SK-N-MC (cell line): ENCODE results near the gene BBS1.
A peak's percentile ranks its signal among the peaks of the same experiment; 100 is the strongest.

ENCODE experiments used
- DNase-seq: peaks from one replicate; pipeline ENCODE4 v3.0.0-alpha.2; 2011; ENCODE audit warnings: low read depth, low spot score
- H3K27ac ChIP-seq: fragments of 200-600 bp; sonication (generic); 2 replicates; pipeline ENCODE4 v1.5.1; 2016; ENCODE audit warnings: mixed run types
- H3K36me3 ChIP-seq: fragments of 200-600 bp; sonication (generic); 2 replicates; pipeline ENCODE4 v1.6.1; 2017; ENCODE audit warnings: antibody characterized with exemption, low read length, mixed read lengths; ENCODE audit not compliant: insufficient read depth
- H3K4me3 ChIP-seq: fragments of 200-600 bp; sonication (generic); 2 replicates; pipeline ENCODE4 v1.5.1; 2016
- H3K9ac ChIP-seq: fragments of 200-600 bp; sonication (generic); 2 replicates; pipeline ENCODE4 v1.8.0; 2017; ENCODE audit warnings: mixed run types, mixed read lengths; ENCODE audit not compliant: insufficient read length
- H3K9me3 ChIP-seq: fragments of 200-600 bp; sonication (generic); 2 replicates; pipeline ENCODE4 v1.6.1; 2017; ENCODE audit warnings: low read depth, mild to moderate bottlenecking, antibody characterized with exemption, low read length, moderate library complexity, mixed read lengths
- EZH2 ChIP-seq: fragments of 200-600 bp; sonication (generic); IDR thresholded peaks from one replicate; pipeline ENCODE4 v1.6.1; 2017; ENCODE audit warnings: antibody characterized with exemption
- FOXP2 ChIP-seq: optimal IDR thresholded peaks from 2 replicates; pipeline ENCODE3; 2011; ENCODE audit warnings: mild to moderate bottlenecking, moderate library complexity; ENCODE audit not compliant: insufficient read depth; ENCODE audit errors: extremely low read length, control extremely low read depth
- POLR2AphosphoS5 ChIP-seq: IDR thresholded peaks from 2 replicates; pipeline ENCODE4 v1.6.1; 2012; ENCODE audit warnings: mild to moderate bottlenecking, low read depth, low read length, borderline replicate concordance

BBS1 gene

DNA sequence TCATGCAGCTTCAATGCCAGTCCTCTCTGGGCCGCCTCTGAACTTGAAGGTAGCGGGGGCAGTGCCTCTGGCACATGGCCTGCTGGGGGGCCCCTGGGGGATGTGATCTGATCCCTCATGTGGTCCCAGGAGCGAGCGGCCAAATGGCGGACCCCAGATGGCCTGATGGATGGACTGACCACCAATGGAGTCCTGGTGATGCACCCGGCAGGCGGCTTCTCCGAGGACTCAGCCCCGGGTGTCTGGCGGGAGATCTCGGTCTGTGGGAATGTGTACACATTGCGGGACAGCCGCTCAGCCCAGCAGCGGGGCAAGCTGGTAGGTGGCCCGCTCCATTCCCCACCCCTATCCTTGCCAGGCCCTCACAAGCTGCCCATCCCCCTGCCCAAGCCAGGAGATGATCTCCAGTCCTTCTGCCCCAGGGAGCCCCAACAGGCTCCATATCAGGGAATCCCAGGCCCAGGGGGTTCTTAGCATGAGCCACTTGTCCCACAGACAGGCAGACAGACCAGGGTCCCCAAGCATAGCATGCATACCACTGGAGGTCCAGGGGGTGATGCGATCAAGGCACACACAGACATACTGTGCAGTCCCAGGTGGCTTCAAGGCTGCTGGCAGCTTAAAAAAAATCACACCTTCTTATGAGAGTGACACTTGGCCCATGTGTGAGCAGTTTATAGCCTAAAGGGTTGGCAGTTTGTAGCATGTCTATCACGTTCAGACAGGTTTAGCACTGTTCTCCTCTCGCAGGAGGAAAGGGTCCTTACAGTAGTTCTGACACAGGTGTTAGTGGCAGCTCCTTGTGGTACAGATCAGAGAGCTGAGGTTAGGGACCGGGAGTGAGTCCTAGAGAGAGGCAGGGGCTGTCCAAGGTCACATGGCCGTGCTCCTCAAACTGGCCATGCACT is 36.6 kb upstream of the BBS1 start:
- TF ChIP-seq EZH2 (no peak), FOXP2 (no peak), POLR2AphosphoS5 (no peak)
- Histone ChIP-seq H3K4me3 (no peak overlapping the region), H3K36me3 (no peaks in the 10 kb centered on the region), H3K27ac (no peak overlapping the region), H3K9ac (no peak overlapping the region), H3K9me3 (no peaks in the 10 kb centered on the region)
- DNase-seq, result no peak

GRCh38 chr11:66475349-66476172 is 34.9 kb upstream of the BBS1 start:
- Histone ChIP-seq H3K9ac (no peak overlapping the region), H3K27ac (no peak overlapping the region), H3K36me3 (no peaks in the 10 kb centered on the region), H3K9me3 (no peaks in the 10 kb centered on the region), H3K4me3 (no peak overlapping the region)
- TF ChIP-seq EZH2, result no peak
- no peak for TF ChIP-seq POLR2AphosphoS5
- no peak for TF ChIP-seq FOXP2
- DNase-seq, result no peak

- Histone ChIP-seq H3K9me3 (no peaks in the 10 kb centered on the region), H3K36me3 (no peaks in the 10 kb centered on the region), H3K27ac (no peak overlapping the region), H3K4me3 (no peak overlapping the region), H3K9ac (no peak overlapping the region)
- DNase-seq, result no peak
- TF ChIP-seq FOXP2 (no peak), EZH2 (no peak), POLR2AphosphoS5 (no peak)
Measured at GRCh38 chr11:66476173-66476840, 34.1 kb upstream of the BBS1 start.

- no peak for DNase-seq
- no peak for TF ChIP-seq POLR2AphosphoS5
- no peak overlapping the region for H3K27ac ChIP-seq
Measured at GRCh38 chr11:66476841-66477251, 33.6 kb upstream of the BBS1 start.

DNA sequence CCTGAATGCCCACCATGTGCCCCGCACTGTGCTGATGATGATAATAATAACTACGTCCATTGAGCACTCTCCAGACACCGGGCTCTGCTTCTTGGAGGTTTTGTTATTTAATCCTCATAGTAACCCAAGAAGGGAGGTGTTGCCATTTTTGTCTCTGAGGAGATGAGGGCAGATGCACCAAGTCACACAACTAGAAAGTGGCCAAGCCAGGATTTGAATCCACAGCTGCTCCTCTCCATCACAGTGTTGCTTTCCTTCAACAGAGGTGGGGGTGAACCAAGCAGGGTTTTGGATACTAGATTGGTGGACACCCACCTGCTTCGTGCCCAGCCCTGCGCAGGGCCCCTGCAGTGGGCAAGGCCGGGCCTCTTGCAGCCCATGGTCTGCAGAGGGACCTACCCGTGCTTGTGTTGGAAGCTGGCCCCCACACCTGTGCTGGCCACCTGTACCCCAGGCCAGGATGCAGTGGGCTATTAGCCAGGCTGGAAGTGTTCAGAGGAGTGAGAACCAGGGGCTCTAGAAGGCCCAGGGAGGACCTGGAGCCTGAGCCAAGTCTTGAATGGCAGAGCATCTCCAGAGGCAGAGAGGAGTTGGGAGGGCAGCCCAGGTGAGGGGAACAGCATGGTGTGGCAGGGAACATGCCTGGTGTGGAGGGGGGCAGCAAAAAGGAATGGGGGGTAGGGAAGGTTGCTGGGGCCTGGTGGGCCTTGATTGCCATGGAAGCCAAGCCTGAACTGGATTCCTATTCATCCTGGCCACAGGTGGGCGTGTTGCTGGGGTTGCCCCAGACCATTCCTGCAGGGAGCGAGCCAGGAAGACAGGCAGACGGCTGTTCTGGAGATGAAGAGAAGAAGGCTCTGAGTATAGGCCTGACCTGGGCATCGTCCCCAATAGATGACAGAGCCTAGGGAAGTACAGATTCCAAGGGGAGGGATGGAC is 32.9 kb upstream of the BBS1 start:
- Histone ChIP-seq H3K9ac (no peak overlapping the region), H3K36me3 (no peaks in the 10 kb centered on the region), H3K27ac (no peak overlapping the region), H3K9me3 (no peaks in the 10 kb centered on the region), H3K4me3 (no peak overlapping the region)
- TF ChIP-seq EZH2 (no peak), POLR2AphosphoS5 (no peak), FOXP2 (no peak)
- DNase-seq, result no peak

More at GRCh38 chr11:66476841-66477251, 33.6 kb upstream of the BBS1 start:
- H3K4me3 ChIP-seq, result no peak overlapping the region
- H3K9ac ChIP-seq, result no peak overlapping the region
- H3K36me3 ChIP-seq, result no peaks in the 10 kb centered on the region
- H3K9me3 ChIP-seq, result no peaks in the 10 kb centered on the region

GRCh38 chr11:66478729-66479393 is 31.6 kb upstream of the BBS1 start:
- TF ChIP-seq EZH2, result no peak
- TF ChIP-seq POLR2AphosphoS5, result no peak
- no peak for TF ChIP-seq FOXP2
- no peak overlapping the region for H3K27ac ChIP-seq
- H3K9me3 ChIP-seq, result no peaks in the 10 kb centered on the region
- no peak for DNase-seq
- H3K9ac ChIP-seq, result peak overlapping the region; percentile 94
- peak overlapping the region; percentile 90 for H3K4me3 ChIP-seq
- H3K36me3 ChIP-seq, result no peaks in the 10 kb centered on the region
